Gastrocnemius medialis (tissue), 4 donors: Measurements from ENCODE around the gene TAS2R30. TPM values are rescaled to one million over a fixed set of nuclear protein-coding genes. Genes with fewer than 3 reads are reported as not detected.

ENCODE experiments used
- ATAC-seq, 2 donors: fragments of 150-250 bp; one replicate each; pipeline ENCODE4 v1.9.1; 2016
- DNase-seq, 2 donors: peaks; one replicate each; pipeline ENCODE4 v3.0.0-alpha.2; 2019
- H3K27ac ChIP-seq, 4 donors: fragments of 200-600 bp; sonication (generic); 1 replicate in 1 of 4; 2 replicates in 3 of 4; pipeline ENCODE4 v1.5.1; 2016 to 2018; ENCODE audit warnings: mild to moderate bottlenecking in 2 of 4, moderate library complexity in 1 of 4
- H3K27me3 ChIP-seq, 3 donors: fragments of 200-600 bp; sonication (generic) in 2 of 3; 1 replicate in 1 of 3; 2 replicates in 2 of 3; pipeline versions ENCODE4 v1.5.1 to v1.6.0; 2016 to 2019; ENCODE audit warnings: mild to moderate bottlenecking in 1 of 3, moderate library complexity in 1 of 3
- H3K36me3 ChIP-seq, 2 donors: fragments of 200-600 bp; sonication (generic) in 1 of 2; one replicate each; pipeline ENCODE4 v1.5.1; 2017 to 2018
- H3K4me1 ChIP-seq, 2 donors: fragments of 200-600 bp; sonication (generic) in 1 of 2; one replicate each; pipeline ENCODE4 v1.5.1; 2016 to 2017; ENCODE audit warnings: mild to moderate bottlenecking in 2 of 2
- H3K4me3 ChIP-seq, 4 donors: fragments of 200-600 bp; sonication (generic) in 3 of 4; 1 replicate in 1 of 4; 2 replicates in 3 of 4; pipeline ENCODE4 v1.5.1; 2016 to 2019; ENCODE audit warnings: mild to moderate bottlenecking in 2 of 4
- H3K9me3 ChIP-seq, 3 donors: fragments of 200-600 bp; sonication (generic) in 2 of 3; 1 replicate in 1 of 3; 2 replicates in 2 of 3; pipeline ENCODE4 v1.5.1; 2016 to 2019
- CTCF ChIP-seq, 5 experiments: fragments of 450-650 bp in 3 of 5; fragments of 200-600 bp in 2 of 5; sonication (generic) in 2 of 5; IDR thresholded peaks in 4 of 5; conservative IDR thresholded peaks in 1 of 5; 1 replicate in 4 of 5; 2 replicates in 1 of 5; pipeline ENCODE4 v1.5.1; 2016 to 2019; ENCODE audit warnings: antibody characterized with exemption in 5 of 5, mild to moderate bottlenecking in 3 of 5, moderate library complexity in 3 of 5
- POLR2A ChIP-seq, 2 donors: fragments of 450-650 bp; IDR thresholded peaks; one replicate each; pipeline ENCODE4 v1.6.1; 2017; ENCODE audit warnings: antibody characterized with exemption in 2 of 2, mild to moderate bottlenecking in 2 of 2, moderate library complexity in 2 of 2
- in situ Hi-C, 4 donors: fragments of 200-750 bp; cut with MboI; loops; one replicate each; pipeline versions ENCODE4 v1.15.0 to v1.8.0; 2017; ENCODE audit warnings: low sequenced_read_pairs in 4 of 4
- intact Hi-C: fragments of 100-400 bp; cut with DNase I; formaldehyde crosslinking; loops from one replicate; pipeline ENCODE4 v1.15.1; 2023; ENCODE audit warnings: low total_unique reads
- total RNA-seq, 4 donors: library from RNA; depleted of rRNA; stranded (reverse); fragments of >200 nt; gene quantifications; one replicate each; pipeline versions ENCODE4 v1.1.0 to v1.2.3, GENCODE V29; 2016

Gene TAS2R30
- total RNA-seq, 4 donors from 2014 or later, result 0.29 to 2.1 (median 0.34) TPM; not detected in 1

GRCh38 chr12:11164384-11164783 lies 29.9 kb upstream of the TAS2R30 start:
- in situ Hi-C loops (no loop called here), intact Hi-C loops (no loop called here)
- Histone ChIP-seq H3K4me1 (peaks cover 14 to 25% of the 10 kb centered on the region in 2 donors), H3K4me3 (no peak overlapping the region), H3K27ac (no peak overlapping the region), H3K9me3 (no peaks in the 10 kb centered on the region), H3K36me3 (no peaks in the 10 kb centered on the region), H3K27me3 (no peaks in the 10 kb centered on the region)
- no peak for DNase-seq
- ATAC-seq, result no peak
- no peak for TF ChIP-seq POLR2A (IDR thresholded peaks at IDR 0.05)
- TF ChIP-seq CTCF (IDR thresholded peaks at IDR 0.05 in 4 of 5, conservative IDR thresholded peaks at IDR 0.05 in 1 of 5), result no peak

- no peak overlapping the region for H3K27ac ChIP-seq
- DNase-seq, result no peak
- no peaks in the 10 kb centered on the region for H3K27me3 ChIP-seq
- H3K9me3 ChIP-seq, result no peaks in the 10 kb centered on the region
- in situ Hi-C loops, result no loop called here
- ATAC-seq, result no peak
- H3K36me3 ChIP-seq, result no peaks in the 10 kb centered on the region
- H3K4me3 ChIP-seq, result no peak overlapping the region
- intact Hi-C loops, result no loop called here
- TF ChIP-seq POLR2A (IDR thresholded peaks at IDR 0.05), result no peak
- TF ChIP-seq CTCF (IDR thresholded peaks at IDR 0.05 in 4 of 5, conservative IDR thresholded peaks at IDR 0.05 in 1 of 5), result no peak
- H3K4me1 ChIP-seq, result peaks cover 19 to 27% of the 10 kb centered on the region in 2 donors
Measured at GRCh38 chr12:11162502-11162901, 28.1 kb upstream of the TAS2R30 start.

GRCh38 chr12:11158885-11159444 lies 24.5 kb upstream of the TAS2R30 start:
- Histone ChIP-seq H3K36me3 (no peaks in the 10 kb centered on the region), H3K27ac (peak overlapping the region in 2 of 4 donors; percentile 40 to 56), H3K27me3 (no peaks in the 10 kb centered on the region), H3K9me3 (no peaks in the 10 kb centered on the region), H3K4me3 (no peak overlapping the region), H3K4me1 (peaks cover 19 to 22% of the 10 kb centered on the region in 2 donors)
- TF ChIP-seq POLR2A (IDR thresholded peaks at IDR 0.05), result no peak
- no peak for TF ChIP-seq CTCF (IDR thresholded peaks at IDR 0.05 in 4 of 5, conservative IDR thresholded peaks at IDR 0.05 in 1 of 5)
- ATAC-seq (peak in 1 of 2 donors; percentile 72), DNase-seq (no peak)
- in situ Hi-C loops (no loop called here), intact Hi-C loops (no loop called here)

GRCh38 chr12:11154400-11154925 lies 20.0 kb upstream of the TAS2R30 start:
- TF ChIP-seq CTCF (IDR thresholded peaks at IDR 0.05 in 4 of 5, conservative IDR thresholded peaks at IDR 0.05 in 1 of 5) (no peak), POLR2A (IDR thresholded peaks at IDR 0.05) (no peak)
- ATAC-seq (no peak), DNase-seq (no peak)
- Histone ChIP-seq H3K4me3 (no peak overlapping the region), H3K36me3 (no peaks in the 10 kb centered on the region), H3K27ac (no peak overlapping the region), H3K9me3 (no peaks in the 10 kb centered on the region), H3K27me3 (no peaks in the 10 kb centered on the region), H3K4me1 (peaks cover 30 to 32% of the 10 kb centered on the region in 2 donors)
- intact Hi-C loops, result no loop called here
- in situ Hi-C loops, result no loop called here

- DNase-seq (no peak), ATAC-seq (no peak)
- intact Hi-C loops (no loop called here), in situ Hi-C loops (no loop called here)
- Histone ChIP-seq H3K36me3 (no peaks in the 10 kb centered on the region), H3K4me3 (no peak overlapping the region), H3K9me3 (no peaks in the 10 kb centered on the region), H3K4me1 (peaks cover 17 to 18% of the 10 kb centered on the region in 2 donors), H3K27ac (no peak overlapping the region), H3K27me3 (no peaks in the 10 kb centered on the region)
- TF ChIP-seq CTCF (IDR thresholded peaks at IDR 0.05 in 4 of 5, conservative IDR thresholded peaks at IDR 0.05 in 1 of 5) (no peak), POLR2A (IDR thresholded peaks at IDR 0.05) (no peak)
Measured at GRCh38 chr12:11152725-11153124, 18.3 kb upstream of the TAS2R30 start.
